GM10248 (cell line): Measurements from ENCODE around the gene CHCHD6.

Experiments used
- CTCF ChIA-PET: fragments of 300-600 bp; sonication (Branson Sonifier 250); formaldehyde crosslinking; extraction: SDS; loops from one replicate; lab custom pipeline; 2021; ENCODE audit warnings: antibody characterized with exemption; lab: Yijun Ruan, JAX
- POLR2A ChIA-PET: fragments of 350-650 bp; sonication (Branson Sonifier 250); formaldehyde crosslinking; extraction: SDS; loops from one replicate; lab custom pipeline; 2020; ENCODE audit warnings: antibody characterized with exemption; lab: Yijun Ruan, JAX
- DNase-seq: peaks from one replicate; pipeline ENCODE4 v3.0.0; 2012; ENCODE audit errors: extremely low spot score
- TF ChIP-seq, protein P1 (sequence below): IDR thresholded peaks from 2 replicates; pipeline ENCODE4 v1.5.1; 2012; ENCODE audit warnings: mild to moderate bottlenecking, low read depth; ENCODE audit errors: extremely low read depth, missing control alignments, control extremely low read depth

CHCHD6 gene

DNA sequence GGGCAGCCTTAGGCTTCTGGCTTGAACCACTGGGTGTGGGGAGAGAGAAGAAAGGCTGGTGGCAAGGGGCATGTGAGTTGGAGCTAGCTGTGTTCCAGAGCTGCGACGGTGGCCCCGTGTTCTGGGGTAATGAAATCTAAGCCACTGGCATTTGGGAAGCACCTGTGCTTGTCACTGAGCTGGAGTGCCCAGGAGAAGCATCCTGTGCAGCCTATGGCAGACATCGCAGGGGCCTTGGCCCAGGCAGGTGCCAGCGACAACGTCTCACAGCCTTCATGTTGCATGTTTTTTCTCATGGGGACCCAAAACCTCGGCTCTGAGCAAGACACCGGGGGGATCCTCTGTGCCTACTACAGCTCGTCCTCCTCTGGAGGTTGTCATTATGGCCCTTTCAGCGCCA, 187.8 kb downstream of the CHCHD6 start:
- TF ChIP-seq, protein P1, sequence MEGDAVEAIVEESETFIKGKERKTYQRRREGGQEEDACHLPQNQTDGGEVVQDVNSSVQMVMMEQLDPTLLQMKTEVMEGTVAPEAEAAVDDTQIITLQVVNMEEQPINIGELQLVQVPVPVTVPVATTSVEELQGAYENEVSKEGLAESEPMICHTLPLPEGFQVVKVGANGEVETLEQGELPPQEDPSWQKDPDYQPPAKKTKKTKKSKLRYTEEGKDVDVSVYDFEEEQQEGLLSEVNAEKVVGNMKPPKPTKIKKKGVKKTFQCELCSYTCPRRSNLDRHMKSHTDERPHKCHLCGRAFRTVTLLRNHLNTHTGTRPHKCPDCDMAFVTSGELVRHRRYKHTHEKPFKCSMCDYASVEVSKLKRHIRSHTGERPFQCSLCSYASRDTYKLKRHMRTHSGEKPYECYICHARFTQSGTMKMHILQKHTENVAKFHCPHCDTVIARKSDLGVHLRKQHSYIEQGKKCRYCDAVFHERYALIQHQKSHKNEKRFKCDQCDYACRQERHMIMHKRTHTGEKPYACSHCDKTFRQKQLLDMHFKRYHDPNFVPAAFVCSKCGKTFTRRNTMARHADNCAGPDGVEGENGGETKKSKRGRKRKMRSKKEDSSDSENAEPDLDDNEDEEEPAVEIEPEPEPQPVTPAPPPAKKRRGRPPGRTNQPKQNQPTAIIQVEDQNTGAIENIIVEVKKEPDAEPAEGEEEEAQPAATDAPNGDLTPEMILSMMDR: no peak
- no peak for DNase-seq
- ChIA-PET POLR2A (no interaction called here), CTCF (interaction anchor here (1.0 to 1.8 kb wide), 2 partner anchors 10 to 140 kb away, joined by 3 to 4 read pairs; no protein-coding TSS in a partner anchor)

DNA sequence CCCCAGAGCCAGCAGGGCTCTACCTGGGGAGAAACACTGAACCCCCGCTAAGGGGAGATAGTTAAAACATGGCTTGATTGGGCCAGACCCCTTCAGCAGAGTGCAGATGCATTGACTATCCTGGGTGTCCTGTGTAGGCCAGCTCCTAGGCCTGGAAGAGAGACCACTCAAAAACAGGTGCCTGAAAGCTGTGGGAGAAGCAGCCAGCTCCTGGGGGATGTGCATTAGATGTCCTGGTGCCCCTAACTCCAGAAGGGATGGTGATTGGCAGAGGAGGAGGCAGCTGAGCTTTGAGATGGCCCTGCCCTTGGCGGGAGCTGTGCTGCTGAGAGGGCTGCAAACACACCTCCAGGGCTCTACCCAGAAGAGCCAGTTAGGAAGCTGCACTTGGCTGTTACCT, 189.6 kb downstream of the CHCHD6 start:
- CTCF ChIA-PET: no interaction called here
- TF ChIP-seq, protein P1: no peak
- POLR2A ChIA-PET: no interaction called here
- DNase-seq: no peak

- ChIA-PET CTCF (interaction anchor here (0.8 to 2.0 kb wide), 2 partner anchors 13 to 21 kb away, joined by 3 to 5 read pairs; no protein-coding TSS in a partner anchor), POLR2A (no interaction called here)
- TF ChIP-seq, protein P1: no peak
- DNase-seq: no peak
Observed at GRCh38 chr3:126894475-126894874, 190.4 kb downstream of the CHCHD6 start.

DNA sequence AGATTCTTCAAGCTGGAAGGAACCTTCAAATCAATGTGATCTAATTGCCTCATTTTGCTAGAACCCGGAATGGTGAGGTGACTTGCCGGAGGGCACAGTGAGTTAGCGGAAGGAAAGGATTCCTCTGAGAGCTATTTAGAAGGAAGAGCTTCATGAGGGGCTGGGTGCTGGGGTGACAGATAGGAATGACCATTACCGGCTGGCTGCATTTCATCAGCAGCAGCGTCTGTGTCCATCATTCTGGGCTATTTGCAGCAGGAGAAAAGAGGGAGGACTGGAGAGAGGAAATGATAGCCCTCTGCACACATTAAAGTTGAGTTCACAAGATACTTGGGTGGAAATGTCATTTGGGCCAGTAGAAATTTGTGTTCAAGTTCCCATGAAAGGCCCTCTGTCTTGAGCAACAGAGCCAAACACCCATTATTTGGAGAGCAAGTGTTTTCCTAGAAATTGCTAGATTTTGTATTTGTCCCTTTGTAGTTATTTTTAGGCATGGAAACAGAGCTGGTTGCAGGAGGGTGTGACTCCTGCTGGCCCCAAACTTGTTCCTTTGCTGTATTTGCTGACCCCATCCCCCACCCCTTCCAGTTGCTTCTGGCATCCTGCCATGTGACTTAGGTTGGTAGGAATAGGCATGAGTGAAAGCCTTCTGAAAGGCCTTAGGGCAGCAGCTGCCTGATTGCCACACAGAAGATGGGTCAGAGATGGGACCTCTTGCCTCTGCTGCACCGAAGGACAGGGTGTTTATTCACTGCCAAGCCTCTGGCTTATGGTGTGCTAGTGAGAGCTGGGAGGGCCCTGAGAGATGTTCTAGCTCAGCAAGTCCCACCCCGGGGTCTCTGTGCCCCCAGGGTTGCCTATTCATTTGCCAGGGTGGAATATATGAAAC, 191.4 kb downstream of the CHCHD6 start:
- ChIA-PET CTCF (interaction anchor here (0.8 to 2.0 kb wide), 2 partner anchors 12 to 22 kb away, joined by 3 to 5 read pairs; no protein-coding TSS in a partner anchor), POLR2A (no interaction called here)
- TF ChIP-seq, protein P1: no peak
- no peak for DNase-seq

DNA sequence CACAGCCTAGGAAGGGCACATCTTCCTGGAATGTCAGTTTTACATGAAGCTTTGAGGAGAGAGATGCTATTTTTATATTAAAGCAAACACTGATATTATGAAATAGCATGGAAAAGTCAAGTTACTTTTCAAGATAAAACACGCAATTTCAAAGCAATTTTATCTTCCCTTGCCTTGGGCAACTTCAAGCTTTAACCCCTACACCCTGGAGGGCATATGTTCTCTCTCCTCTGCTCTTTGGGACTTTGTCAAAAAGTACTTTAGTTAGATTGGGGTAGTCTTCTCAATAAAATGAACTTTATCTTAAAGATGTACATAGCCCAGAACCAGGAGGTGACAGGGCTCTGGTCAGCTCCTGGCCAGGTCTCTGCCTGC, 192.0 kb downstream of the CHCHD6 start:
- CTCF ChIA-PET: interaction anchor here (2.0 kb wide), 1 partner anchor 12 kb away, joined by 5 read pairs; no protein-coding TSS in a partner anchor
- DNase-seq: no peak
- TF ChIP-seq, protein P1: no peak
- POLR2A ChIA-PET: no interaction called here

DNA sequence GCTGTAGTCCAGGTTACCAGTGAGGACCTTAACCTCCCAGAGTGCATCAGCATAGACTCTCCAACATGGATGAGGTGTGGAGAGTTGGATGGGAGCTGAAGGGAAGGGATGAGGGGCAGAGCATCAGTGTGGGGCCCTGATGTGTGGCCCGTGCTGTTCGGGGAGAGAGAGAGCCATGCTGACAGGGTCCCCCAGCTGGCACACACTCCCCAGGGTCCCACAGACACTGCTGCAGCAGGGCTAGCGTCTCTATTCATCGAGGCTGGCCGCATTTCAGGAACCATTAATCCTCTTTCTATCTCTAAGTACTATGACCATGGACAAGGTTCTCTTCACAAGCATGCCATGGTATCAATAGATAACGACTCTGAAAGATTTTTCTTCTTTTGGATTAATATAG, 192.9 kb downstream of the CHCHD6 start:
- TF ChIP-seq, protein P1: no peak
- CTCF ChIA-PET: interaction anchor here (1.2 kb wide), 1 partner anchor 10 kb away, joined by 5 read pairs; no protein-coding TSS in a partner anchor
- POLR2A ChIA-PET: no interaction called here
- no peak for DNase-seq
